ENCODE results near the gene DCDC1.
"Not testable (repeated sequence)": the region's sequence is repeated elsewhere in the genome, so short reads cannot be mapped to it uniquely, and the experiment has no call there.

Gene DCDC1

GRCh38 chr11:31337806-31338205 lies 31.7 kb downstream of the DCDC1 start:
- DNase-seq (ENCODE audit: low read depth in 2 of 2, low spot score in 1 of 2), result no peak

- no peak for DNase-seq (ENCODE audit: low read depth in 2 of 2, low spot score in 1 of 2)
Measured at GRCh38 chr11:31328697-31329096, 40.8 kb downstream of the DCDC1 start.

GRCh38 chr11:31327417-31327816 lies 42.1 kb downstream of the DCDC1 start:
- no peak for DNase-seq (ENCODE audit: low read depth in 2 of 2, low spot score in 1 of 2)

GRCh38 chr11:31326470-31327148 lies 42.9 kb downstream of the DCDC1 start:
- DNase-seq (ENCODE audit: low read depth in 2 of 2, low spot score in 1 of 2), result no peak

- no peak for DNase-seq (ENCODE audit: low read depth in 2 of 2, low spot score in 1 of 2)
Measured at GRCh38 chr11:31325160-31325559, 44.4 kb downstream of the DCDC1 start.

GRCh38 chr11:31323145-31323544 lies 46.4 kb downstream of the DCDC1 start:
- DNase-seq (ENCODE audit: low read depth in 2 of 2, low spot score in 1 of 2), result no peak

- not testable (repeated sequence) for DNase-seq (ENCODE audit: low read depth in 2 of 2, low spot score in 1 of 2)
Measured at GRCh38 chr11:31321494-31321893, 48.0 kb downstream of the DCDC1 start.

GRCh38 chr11:31303644-31304180 lies 65.8 kb downstream of the DCDC1 start:
- DNase-seq (ENCODE audit: low read depth in 2 of 2, low spot score in 1 of 2), result no peak

GRCh38 chr11:31301549-31302510 lies 67.7 kb downstream of the DCDC1 start:
- no peak for DNase-seq (ENCODE audit: low read depth in 2 of 2, low spot score in 1 of 2)

GRCh38 chr11:31295308-31295707 lies 74.2 kb downstream of the DCDC1 start:
- no peak for DNase-seq (ENCODE audit: low read depth in 2 of 2, low spot score in 1 of 2)

- not testable (repeated sequence) for DNase-seq (ENCODE audit: low read depth in 2 of 2, low spot score in 1 of 2)
Measured at GRCh38 chr11:31273527-31273926, 96.0 kb downstream of the DCDC1 start.

GRCh38 chr11:31267720-31268119 lies 101.8 kb downstream of the DCDC1 start:
- no peak for DNase-seq (ENCODE audit: low read depth in 2 of 2, low spot score in 1 of 2)

- no peak for DNase-seq (ENCODE audit: low read depth in 2 of 2, low spot score in 1 of 2)
Measured at GRCh38 chr11:31264834-31265233, 104.7 kb downstream of the DCDC1 start.

- DNase-seq (ENCODE audit: low read depth in 2 of 2, low spot score in 1 of 2), result no peak
Measured at GRCh38 chr11:31262761-31263160, 106.8 kb downstream of the DCDC1 start.

- DNase-seq (ENCODE audit: low read depth in 2 of 2, low spot score in 1 of 2), result no peak
Measured at GRCh38 chr11:31259797-31260196, 109.7 kb downstream of the DCDC1 start.

- DNase-seq (ENCODE audit: low read depth in 2 of 2, low spot score in 1 of 2), result no peak
Measured at GRCh38 chr11:31254415-31254814, 115.1 kb downstream of the DCDC1 start.

GRCh38 chr11:31248768-31249167 lies 120.8 kb downstream of the DCDC1 start:
- no peak for DNase-seq (ENCODE audit: low read depth in 2 of 2, low spot score in 1 of 2)

- DNase-seq (ENCODE audit: low read depth in 2 of 2, low spot score in 1 of 2), result no peak
Measured at GRCh38 chr11:31247321-31247720, 122.2 kb downstream of the DCDC1 start.

- no peak for DNase-seq (ENCODE audit: low read depth in 2 of 2, low spot score in 1 of 2)
Measured at GRCh38 chr11:31246451-31247165, 122.9 kb downstream of the DCDC1 start.

- DNase-seq (ENCODE audit: low read depth in 2 of 2, low spot score in 1 of 2), result no peak
Measured at GRCh38 chr11:31243706-31244105, 125.8 kb downstream of the DCDC1 start.

GRCh38 chr11:31240340-31240904 lies 129.1 kb downstream of the DCDC1 start:
- no peak for DNase-seq (ENCODE audit: low read depth in 2 of 2, low spot score in 1 of 2)

All from stimulated activated CD8-positive, alpha-beta memory T cell treated with anti-CD3 and anti-CD28 coated beads, Interleukin-4, amount 100 ng/mL, for 1 hour (primary cell).